Activated T-helper 9 cell treated with anti-CD3 and anti-CD28 coated beads, Interleukin-2, amount 50 U/mL, for 16 hours (primary cell): ENCODE data around the gene POLR1C.
"Not testable (repeated sequence)": the region's sequence is repeated elsewhere in the genome, so short reads cannot be mapped to it uniquely, and the experiment has no call there.

ENCODE experiments used
- DNase-seq: peaks from one replicate; pipeline ENCODE4 v3.0.0-alpha.2; 2020; ENCODE audit warnings: low read depth

Gene POLR1C

DNA sequence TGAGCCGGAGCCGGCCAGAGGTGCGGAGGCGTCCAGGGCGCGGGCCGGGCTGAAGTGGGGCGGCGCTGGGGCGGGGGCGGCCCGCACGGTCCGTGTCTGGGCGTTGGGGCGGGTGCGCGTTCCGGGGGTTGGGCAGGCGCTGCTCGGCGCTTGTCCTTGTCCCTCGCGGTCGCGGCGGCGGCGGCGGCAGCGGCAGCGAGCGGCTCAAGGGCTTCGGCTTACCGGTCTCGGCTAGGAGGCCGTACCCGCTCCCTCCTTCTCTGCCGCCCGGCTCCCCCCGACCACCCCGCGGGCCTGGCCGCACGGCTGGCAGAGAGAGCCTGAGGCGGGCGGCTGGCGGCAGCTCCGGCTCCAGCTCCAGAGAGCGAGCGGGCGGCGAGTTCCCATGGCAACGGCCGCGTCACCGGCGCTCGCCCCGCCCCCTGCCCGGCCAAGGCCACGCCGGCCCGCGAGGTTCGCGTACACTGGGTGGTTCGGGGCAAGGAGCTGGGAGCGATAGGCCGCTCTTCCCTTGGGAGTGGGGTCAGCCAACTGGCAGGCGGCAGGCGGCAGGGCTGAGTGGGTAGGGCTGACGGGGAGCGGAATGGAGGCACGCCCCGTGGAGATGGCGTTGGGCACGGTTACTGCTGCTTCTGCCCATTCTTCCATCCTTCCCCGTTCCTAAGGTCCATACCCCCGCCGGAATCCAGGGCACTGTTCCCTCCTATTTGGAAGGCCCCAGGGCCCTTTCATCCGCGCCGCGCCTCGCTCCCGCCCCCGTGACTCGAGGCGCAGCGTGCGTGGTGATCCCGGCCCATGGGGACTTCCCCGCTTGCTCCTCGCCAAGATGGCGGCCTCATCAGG lies 6.7 kb upstream of the POLR1C start, which contains the start of gene LRRC73:
Gene LRRC73 (minus strand): TSS at position 363 of the 843 bp plus-strand sequence. CDS start 561 bp downstream, outside the sequence.
- DNase-seq, result peak; percentile 77

DNA sequence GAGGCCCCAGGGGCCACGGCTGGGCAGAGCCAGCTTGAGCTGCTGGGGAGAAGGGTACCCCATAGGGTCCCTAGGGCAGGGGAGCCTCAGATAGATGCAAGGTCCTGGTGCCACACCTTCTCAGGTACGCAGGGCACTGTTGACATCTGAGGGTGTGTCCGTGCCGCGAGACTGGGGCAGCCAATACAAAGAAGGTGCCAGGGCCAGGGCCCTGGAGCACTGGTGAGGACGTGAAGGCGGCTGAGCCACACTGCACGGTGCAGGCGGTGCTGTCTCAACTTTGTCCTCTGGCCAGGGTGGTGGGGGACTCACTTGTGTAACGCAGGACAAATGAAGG lies 6.1 kb upstream of the POLR1C start:
- DNase-seq, result no peak

- no peak for DNase-seq
These were observed 5.0 kb upstream of the POLR1C start for GRCh38 chr6:43511824-43512415.

DNA sequence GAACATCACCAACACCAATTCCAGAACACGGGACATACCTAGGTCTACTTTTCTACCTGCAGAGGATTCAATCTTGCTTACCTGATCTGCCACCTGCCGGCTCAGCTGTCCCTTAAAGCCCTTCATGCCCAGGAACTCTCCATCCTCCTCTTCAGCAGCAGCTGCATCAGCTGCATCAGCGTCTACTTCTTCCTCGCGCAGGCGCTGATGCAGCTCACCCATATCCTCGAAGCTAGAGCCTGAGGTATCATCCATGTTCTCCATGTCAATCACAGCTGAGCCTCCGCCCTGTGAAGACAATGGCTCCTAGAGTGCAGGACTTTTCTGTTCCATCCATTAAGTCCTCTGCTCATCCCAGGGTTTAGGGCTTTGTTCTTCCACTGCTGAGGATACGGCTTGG lies 1.1 kb upstream of the POLR1C start:
- no peak for DNase-seq

GRCh38 chr6:43516367-43516696 lies 557 bp upstream of the POLR1C start:
- DNase-seq, result no peak

DNA sequence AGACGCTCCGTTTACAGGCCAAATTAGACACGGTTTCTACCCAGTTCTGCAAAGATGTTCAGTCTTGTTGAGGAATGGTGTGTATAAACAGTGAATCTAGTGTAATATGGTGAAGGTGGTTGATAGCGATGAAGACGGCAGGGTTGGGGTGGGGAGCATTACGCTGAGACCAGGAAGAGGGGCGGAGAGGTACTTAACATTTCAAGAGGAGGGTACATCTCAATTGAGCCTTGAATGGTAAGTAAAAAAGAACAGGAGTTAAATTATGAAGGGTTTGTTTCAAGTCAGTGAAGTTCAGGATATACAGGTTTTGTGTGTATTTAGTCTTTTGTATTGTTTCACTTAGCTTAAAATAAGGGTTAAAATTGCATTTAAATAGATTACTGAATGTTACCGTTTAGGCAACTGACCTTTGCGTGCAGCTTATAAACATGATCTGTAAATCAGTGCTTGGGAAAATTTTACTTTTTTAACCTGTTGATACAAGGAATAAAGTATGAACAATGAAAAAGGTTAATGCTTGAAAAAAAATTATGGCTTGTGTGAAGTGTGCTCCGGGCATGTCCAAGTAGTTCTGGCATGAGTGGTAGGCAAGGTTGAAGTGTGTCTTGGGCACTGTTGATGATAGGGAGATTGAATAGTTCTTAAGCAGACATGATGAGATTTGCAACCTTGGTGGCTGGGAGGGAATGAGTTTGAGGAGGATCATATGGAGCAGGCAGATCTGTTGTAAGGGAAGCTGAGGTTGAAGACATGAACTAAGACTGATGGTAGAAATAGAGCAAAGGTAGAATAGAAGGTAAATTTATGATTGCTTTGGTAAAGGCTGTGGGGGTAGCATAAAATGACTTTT lies 842 bp downstream of the POLR1C start:
- DNase-seq, result no peak

DNA sequence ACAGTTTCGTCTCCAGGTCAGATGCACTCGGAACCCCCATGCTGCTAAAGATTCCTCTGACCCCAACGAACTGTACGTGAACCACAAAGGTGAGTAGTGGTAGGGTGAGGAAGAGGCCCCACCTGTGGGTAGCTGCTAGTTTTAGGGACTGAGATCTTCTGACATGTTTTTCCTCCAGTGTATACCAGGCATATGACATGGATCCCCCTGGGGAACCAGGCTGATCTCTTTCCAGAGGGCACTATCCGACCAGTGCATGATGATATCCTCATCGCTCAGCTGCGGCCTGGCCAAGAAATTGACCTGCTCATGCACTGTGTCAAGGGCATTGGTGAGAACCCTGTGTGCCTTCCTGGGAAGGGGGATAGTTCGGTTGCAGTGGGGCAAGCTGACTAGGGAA lies 3.2 kb downstream of the POLR1C start:
- no peak for DNase-seq

DNA sequence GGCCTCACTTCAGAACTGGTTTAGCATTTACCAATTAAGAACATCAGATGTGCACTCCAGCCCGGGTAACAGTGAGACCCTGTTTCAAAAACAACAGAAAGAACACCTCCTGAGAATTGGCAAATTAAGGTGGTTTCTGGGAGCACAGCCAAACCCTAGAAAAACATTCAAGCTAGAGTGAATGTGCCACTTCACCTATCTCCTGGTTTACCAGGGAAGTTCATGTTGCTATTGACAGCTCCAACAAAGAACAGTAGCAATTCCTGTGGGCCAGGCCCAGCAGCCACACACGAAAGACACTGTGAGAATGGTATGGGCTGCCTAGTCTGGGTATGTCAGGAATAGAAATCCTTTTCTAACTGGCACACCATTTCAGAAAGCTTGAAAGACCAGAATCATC lies 4.9 kb downstream of the POLR1C start:
- DNase-seq, result no peak

GRCh38 chr6:43522547-43523261 lies 5.8 kb downstream of the POLR1C start:
- no peak for DNase-seq

DNA sequence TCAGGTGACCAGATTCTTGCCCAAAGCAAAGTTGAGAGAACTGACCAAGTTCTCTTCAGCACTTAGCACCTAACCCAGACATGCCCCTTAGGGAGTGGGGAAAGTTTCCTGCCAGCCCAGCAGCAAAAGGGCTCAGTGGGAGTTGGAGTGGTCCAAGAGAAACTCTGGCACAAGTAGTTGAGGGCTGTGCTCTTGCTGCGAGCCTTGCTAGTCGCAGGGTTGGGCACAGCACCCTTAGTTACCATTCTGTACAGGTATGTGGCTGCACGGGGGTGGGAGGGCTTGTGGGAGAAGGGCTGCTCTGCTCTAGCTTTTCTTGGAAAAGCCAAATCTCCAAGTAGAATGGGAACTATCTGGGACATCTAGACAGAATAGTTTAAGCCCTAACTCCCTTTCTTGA lies 6.4 kb downstream of the POLR1C start:
- DNase-seq, result no peak

GRCh38 chr6:43524483-43524961 lies 7.6 kb downstream of the POLR1C start:
- DNase-seq, result no peak

DNA sequence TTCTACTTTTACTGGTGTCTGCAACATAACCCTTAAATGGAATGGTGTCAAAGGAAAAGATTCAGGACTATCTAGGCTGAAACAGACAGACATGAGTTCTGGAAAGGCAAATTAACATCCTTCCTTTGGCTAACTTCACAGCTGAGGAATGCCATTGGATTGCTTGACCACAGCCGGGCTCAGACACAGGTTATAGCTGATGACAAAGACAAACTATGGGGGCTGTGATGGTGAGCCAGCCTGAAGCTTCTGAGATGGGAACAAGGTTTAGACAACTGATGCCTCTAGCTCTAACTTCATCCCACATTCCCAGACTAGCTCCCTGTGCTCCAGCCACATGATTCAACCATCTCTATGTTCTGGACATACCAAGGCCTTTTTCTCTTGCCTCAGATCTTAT lies 15.3 kb downstream of the POLR1C start:
- DNase-seq, result no peak

GRCh38 chr6:43538986-43539385 lies 22.1 kb downstream of the POLR1C start:
- not testable (repeated sequence) for DNase-seq

GRCh38 chr6:43539409-43539808 lies 22.5 kb downstream of the POLR1C start:
- not testable (repeated sequence) for DNase-seq

- no peak for DNase-seq
These were observed 23.6 kb downstream of the POLR1C start for GRCh38 chr6:43540507-43540906.

DNA sequence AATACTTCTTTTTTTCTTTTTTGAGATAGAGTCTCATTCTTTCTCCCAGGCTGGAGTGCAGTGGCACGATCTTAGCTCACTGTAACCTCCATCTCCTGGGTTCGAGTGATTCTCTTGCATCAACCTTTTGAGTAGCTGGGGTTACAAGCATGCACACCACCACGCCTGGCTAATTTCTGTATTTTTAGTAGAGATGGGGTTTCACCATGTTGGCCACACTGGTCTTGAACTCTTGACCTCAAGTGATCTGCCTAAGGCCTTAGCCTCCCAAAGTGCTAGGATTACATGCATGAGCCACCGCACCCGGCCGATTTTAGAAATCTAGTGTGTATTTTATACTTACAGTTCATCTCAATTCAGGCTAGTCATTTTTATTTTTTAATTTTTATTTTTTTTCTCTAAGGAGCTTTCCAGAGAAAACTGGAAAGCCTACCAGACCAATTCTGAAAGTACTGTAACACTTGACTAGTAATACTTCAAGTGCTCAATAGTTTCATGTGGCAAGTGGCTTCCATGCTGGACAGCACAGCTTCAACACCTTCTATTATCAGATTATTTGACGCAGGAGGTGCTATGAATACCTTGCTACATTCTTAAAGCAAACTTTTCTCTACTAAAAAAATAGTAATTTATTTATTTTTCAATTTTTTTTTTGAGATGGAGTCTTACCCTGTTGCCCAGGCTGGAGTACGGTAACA lies 25.0 kb downstream of the POLR1C start:
- DNase-seq, result no peak

- DNase-seq, result no peak
These were observed 27.6 kb downstream of the POLR1C start for GRCh38 chr6:43544461-43544860.

DNA sequence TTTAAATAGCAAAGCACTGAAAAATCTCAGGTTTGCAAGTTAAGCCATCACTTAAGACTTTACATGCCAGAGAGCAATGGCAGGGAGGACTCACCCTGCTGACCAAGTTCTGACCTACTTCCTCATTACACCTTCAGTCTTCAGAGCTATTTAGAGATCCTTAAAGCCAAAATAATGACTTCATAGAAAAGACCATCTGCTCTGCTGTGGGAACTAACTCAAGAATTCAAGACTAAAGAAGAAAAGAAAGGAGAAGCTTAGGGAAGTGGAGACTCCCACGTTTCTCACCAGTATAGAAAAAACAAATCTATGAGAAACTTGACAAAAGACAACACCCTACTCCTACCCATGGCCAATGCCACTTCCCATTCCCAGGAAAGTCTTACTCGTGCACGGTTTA lies 30.3 kb downstream of the POLR1C start:
- DNase-seq, result no peak

DNA sequence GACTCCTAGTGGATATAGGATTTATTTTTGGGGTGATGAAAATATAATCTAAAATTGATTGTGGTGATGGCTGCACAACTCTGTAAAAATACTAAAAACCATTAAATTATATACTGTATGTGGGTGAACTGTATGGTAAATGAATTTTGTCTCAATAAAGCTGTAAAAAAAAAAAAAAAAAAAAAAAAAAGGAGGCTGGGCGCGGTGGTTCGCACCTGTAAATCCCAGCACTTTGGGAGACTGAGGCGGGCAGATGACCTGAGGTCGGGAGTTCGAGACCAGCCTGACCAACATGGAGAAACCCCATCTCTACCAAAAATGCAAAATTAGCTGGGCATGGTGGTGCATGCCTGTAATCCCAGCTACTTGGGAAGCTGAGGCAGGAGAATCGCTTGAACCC lies 40.7 kb downstream of the POLR1C start:
- DNase-seq, result not testable (repeated sequence)

GRCh38 chr6:43559328-43559727 lies 42.4 kb downstream of the POLR1C start:
- no peak for DNase-seq

GRCh38 chr6:43570876-43571441 lies 54.1 kb downstream of the POLR1C start:
- DNase-seq, result no peak
